SK-N-SH (cell line): ENCODE data around the gene PCED1B. TPM values are rescaled to one million over a fixed set of nuclear protein-coding genes. Genes with fewer than 3 reads are reported as not detected.

ENCODE experiments used
- CTCF ChIA-PET: fragments of 300-600, 350-600 bp; formaldehyde crosslinking; extraction: SDS; loops from one replicate; lab custom pipeline; 2021; lab: Yijun Ruan, JAX
- POLR2A ChIA-PET: fragments of 350-600 bp; sonication (Branson Sonifier 250); formaldehyde crosslinking; extraction: SDS; loops from one replicate; lab custom pipeline; 2020; ENCODE audit warnings: antibody characterized with exemption, inconsistent platforms; lab: Yijun Ruan, JAX
- DNase-seq: peaks from one replicate; pipeline ENCODE4 v3.0.0; 2012
- H2AFZ ChIP-seq: fragments of 200-600 bp; sonication (generic); 2 replicates; pipeline ENCODE4 v1.8.1; 2016; ENCODE audit warnings: antibody characterized with exemption, mild to moderate bottlenecking, low read depth
- H3F3A ChIP-seq: fragments of 200-600 bp; sonication (generic); replicated peaks from 2 replicates; pipeline ENCODE3; 2016; ENCODE audit warnings: antibody characterized with exemption, mild to moderate bottlenecking; ENCODE audit not compliant: insufficient read depth
- H3K27ac ChIP-seq, 2 experiments: fragments of 200-500 bp in 1 of 2; fragments of 200-600 bp in 1 of 2; sonication (Bioruptor generic) in 1 of 2; sonication (generic), shearing (Covaris generic) in 1 of 2; 2 replicates each; pipeline versions ENCODE4 v1.5.1 to v1.6.1; 2014 to 2016; ENCODE audit warnings: low read depth in 2 of 2, inconsistent platforms in 1 of 2, low read length in 1 of 2, mild to moderate bottlenecking in 1 of 2, mixed read lengths in 1 of 2
- H3K27me3 ChIP-seq: fragments of 200-600 bp; sonication (generic), shearing (Covaris generic); 2 replicates; pipeline ENCODE4 v1.6.1; 2016; ENCODE audit warnings: mixed run types; ENCODE audit not compliant: insufficient read depth
- H3K36me3 ChIP-seq, 2 experiments: fragments of 200-500 bp in 1 of 2; fragments of 200-600 bp in 1 of 2; sonication (Bioruptor generic) in 1 of 2; sonication (generic) in 1 of 2; replicated peaks in 1 of 2; 2 replicates each; pipeline versions ENCODE3 to v1.5.1; 2014 to 2016; ENCODE audit warnings: low read length in 1 of 2, mild to moderate bottlenecking in 1 of 2; ENCODE audit not compliant: insufficient read depth in 2 of 2, control insufficient read depth in 1 of 2
- H3K4me1 ChIP-seq, 2 experiments: fragments of 200-500 bp in 1 of 2; fragments of 200-600 bp in 1 of 2; sonication (Bioruptor generic) in 1 of 2; sonication (generic), shearing (Covaris generic) in 1 of 2; 2 replicates each; pipeline versions ENCODE4 v1.5.1 to v1.6.1; 2014 to 2016; ENCODE audit warnings: low read depth in 1 of 2, low read length in 1 of 2, mixed run types in 1 of 2; ENCODE audit not compliant: insufficient read depth in 2 of 2, control insufficient read depth in 1 of 2
- H3K4me2 ChIP-seq: fragments of 200-600 bp; sonication (generic), shearing (Covaris generic); 2 replicates; pipeline ENCODE4 v1.6.1; 2017; ENCODE audit warnings: mixed run types
- H3K4me3 ChIP-seq, 2 experiments: fragments of 200-500 bp in 1 of 2; fragments of 200-600 bp in 1 of 2; sonication (Bioruptor generic) in 1 of 2; sonication (generic), shearing (Covaris generic) in 1 of 2; 2 replicates each; pipeline versions ENCODE4 v1.5.1 to v1.8.1; 2014 to 2016; ENCODE audit warnings: low read depth in 2 of 2, inconsistent platforms in 1 of 2, low read length in 1 of 2, mild to moderate bottlenecking in 1 of 2, mixed read lengths in 1 of 2, moderate library complexity in 1 of 2
- H3K79me2 ChIP-seq: fragments of 200-600 bp; sonication (generic); 2 replicates; pipeline ENCODE4 v1.8.1; 2017; ENCODE audit warnings: mild to moderate bottlenecking; ENCODE audit not compliant: insufficient read depth
- H3K9ac ChIP-seq: fragments of 200-600 bp; sonication (generic); 2 replicates; pipeline ENCODE4 v1.6.1; 2017; ENCODE audit warnings: mixed run types
- H3K9me2 ChIP-seq: fragments of 200-600 bp; sonication (generic); 2 replicates; pipeline ENCODE4 v1.6.1; 2017; ENCODE audit warnings: mixed run types
- H3K9me3 ChIP-seq: fragments of 200-600 bp; sonication (generic); 2 replicates; pipeline ENCODE4 v1.6.1; 2017; ENCODE audit warnings: mixed run types, mild to moderate bottlenecking, moderate library complexity
- H4K20me1 ChIP-seq: fragments of 200-600 bp; sonication (generic); 2 replicates; pipeline ENCODE4 v1.6.1; 2017; ENCODE audit warnings: mild to moderate bottlenecking, mixed run types; ENCODE audit not compliant: insufficient read depth
- EP300 ChIP-seq, 2 experiments: IDR thresholded peaks; 2 replicates each; pipeline versions ENCODE4 v1.4.0 to v1.6.1; 2012; ENCODE audit warnings: borderline replicate concordance in 1 of 2, low read depth in 1 of 2, low read length in 1 of 2
- FOXJ3 ChIP-seq: sonication (generic); formaldehyde crosslinking; IDR thresholded peaks from 2 replicates; pipeline ENCODE4 v1.5.1; 2020; ENCODE audit warnings: mild to moderate bottlenecking, missing genetic modification reagents
- GABPA ChIP-seq: IDR thresholded peaks from 2 replicates; pipeline ENCODE4 v1.4.0; 2012; ENCODE audit warnings: low read depth, mild to moderate bottlenecking
- GATA2 ChIP-seq: sonication (generic); formaldehyde crosslinking; IDR thresholded peaks from 2 replicates; pipeline ENCODE4 v1.5.0; 2020; ENCODE audit warnings: mild to moderate bottlenecking, missing genetic modification reagents
- JUND ChIP-seq: IDR thresholded peaks from 2 replicates; pipeline ENCODE4 v1.4.0; 2012
- NFIC ChIP-seq: IDR thresholded peaks from 2 replicates; pipeline ENCODE4 v1.4.0; 2012; ENCODE audit warnings: borderline replicate concordance
- NRF1 ChIP-seq: IDR thresholded peaks from 2 replicates; pipeline ENCODE4 v1.6.1; 2012; ENCODE audit warnings: low read depth, mild to moderate bottlenecking, low read length
- POLR2AphosphoS5 ChIP-seq: IDR thresholded peaks from 2 replicates; pipeline ENCODE4 v1.6.1; 2012; ENCODE audit warnings: low read depth, low read length
- RAD21 ChIP-seq: IDR thresholded peaks from 2 replicates; pipeline ENCODE4 v1.6.1; 2012; ENCODE audit warnings: mild to moderate bottlenecking, low read length
- RFX5 ChIP-seq: IDR thresholded peaks from 2 replicates; pipeline ENCODE4 v1.6.1; 2012; ENCODE audit warnings: mild to moderate bottlenecking, improper control_type of control experiment, low read length
- RXRA ChIP-seq: IDR thresholded peaks from 2 replicates; pipeline ENCODE4 v1.4.0; 2012; ENCODE audit warnings: low read depth, mild to moderate bottlenecking, borderline replicate concordance
- SIN3A ChIP-seq: IDR thresholded peaks from 2 replicates; pipeline ENCODE4 v1.6.1; 2012; ENCODE audit warnings: low read depth, mild to moderate bottlenecking, low read length, moderate library complexity, borderline replicate concordance
- SMC3 ChIP-seq: IDR thresholded peaks from 2 replicates; pipeline ENCODE4 v1.6.1; 2012; ENCODE audit warnings: low read depth, low read length, improper control_type of control experiment
- TEAD4 ChIP-seq: IDR thresholded peaks from 2 replicates; pipeline ENCODE4 v1.4.0; 2012; ENCODE audit warnings: mild to moderate bottlenecking, borderline replicate concordance; ENCODE audit not compliant: insufficient read depth
- YY1 ChIP-seq: IDR thresholded peaks from 2 replicates; pipeline ENCODE4 v1.4.0; 2012; ENCODE audit warnings: low read depth, mild to moderate bottlenecking
- WGBS: methylation state at CpG from one replicate; pipeline ENCODE4 v1.1.6; 2017; ENCODE audit warnings: low lambda C conversion rate; 5-methylcytosine and 5-hydroxymethylcytosine counted together
- polyA plus RNA-seq, 3 experiments: library from polyadenylated mRNA; depleted of rRNA; stranded (reverse); fragments of >200 nt; gene quantifications; 2 replicates each; pipeline ENCODE4 v1.2.3, GENCODE V29; 2012
- TF ChIP-seq, protein P1 (sequence below): fragments of 200-600 bp; sonication (generic); IDR thresholded peaks from 2 replicates; pipeline ENCODE4 v1.6.1; 2017; ENCODE audit warnings: antibody characterized with exemption, mild to moderate bottlenecking, moderate library complexity
- TF ChIP-seq, protein P2 (sequence below): fragments of 150-350 bp; IDR thresholded peaks from 2 replicates; pipeline ENCODE4 v1.6.1; 2017; ENCODE audit warnings: antibody characterized with exemption, low read length, low read depth, borderline replicate concordance
- TF ChIP-seq, protein P3 (sequence below): IDR thresholded peaks from 2 replicates; pipeline ENCODE4 v1.6.1; 2012; ENCODE audit warnings: mild to moderate bottlenecking, low read depth, low read length, moderate library complexity
- TF ChIP-seq, protein P4 (sequence below): IDR thresholded peaks from 2 replicates; pipeline ENCODE4; 2012
- TF ChIP-seq, protein P5 (sequence below): fragments of 150-350 bp; IDR thresholded peaks from 2 replicates; pipeline ENCODE4 v1.6.1; 2016; ENCODE audit warnings: mild to moderate bottlenecking, low read depth, low read length

Gene PCED1B
- polyA plus RNA-seq, 1 of the 3 experiments (the other 2 are of a cell fraction) = 0.21 TPM

DNA sequence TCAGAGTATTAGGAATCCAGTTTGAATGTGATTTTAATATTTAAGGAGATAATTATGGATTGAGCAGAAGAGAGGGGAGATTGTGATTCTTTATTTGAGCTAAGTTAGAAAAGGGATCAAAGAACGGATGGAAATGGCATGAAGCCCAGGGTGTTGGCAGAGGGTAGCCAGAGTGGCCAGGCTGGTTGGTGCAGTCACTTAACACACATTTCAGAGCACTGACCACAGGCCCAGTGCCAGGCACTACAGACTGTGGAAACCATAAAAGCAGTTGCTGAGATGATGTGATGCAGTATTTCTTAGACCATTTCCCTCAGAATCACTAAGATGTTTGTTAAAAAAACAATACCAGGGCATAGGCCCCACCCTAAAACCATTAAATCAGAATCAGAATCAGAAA, 168.0 kb downstream of the PCED1B start:
- Histone ChIP-seq H3K9me3 (no peaks in the 10 kb centered on the region), H2AFZ (no peak overlapping the region), H3K4me3 (no peak overlapping the region), H3F3A (no peaks in the 10 kb centered on the region), H3K27me3 (peaks cover 14% of the 10 kb centered on the region; the same call in 1 of the 2 replicates), H3K9me2 (no peaks in the 10 kb centered on the region), H3K9ac (no peak overlapping the region), H3K27ac (no peak overlapping the region), H3K79me2 (no peaks in the 10 kb centered on the region), H4K20me1 (no peaks in the 10 kb centered on the region), H3K4me2 (no peak overlapping the region), H3K36me3 (no peaks in the 10 kb centered on the region), H3K4me1 (no peaks in the 10 kb centered on the region)
- WGBS = 13% methylated on average over 1 of the region's 1 CpG
- POLR2A ChIA-PET = no interaction called here
- no peak for DNase-seq
- TF ChIP-seq RXRA (no peak), JUND (no peak), RFX5 (no peak), GATA2 (CRISPR knock-in tag) (no peak), RAD21 (no peak), TEAD4 (no peak), GABPA (no peak), YY1 (no peak), NRF1 (no peak), EP300 (IDR thresholded peaks at IDR 0.05; ENCODE audit: borderline replicate concordance in 1 of 2, low read depth in 1 of 2, low read length in 1 of 2) (no peak), FOXJ3 (CRISPR knock-in tag) (no peak), NFIC (no peak), POLR2AphosphoS5 (no peak), SIN3A (no peak), SMC3 (no peak)
- TF ChIP-seq, protein P1, sequence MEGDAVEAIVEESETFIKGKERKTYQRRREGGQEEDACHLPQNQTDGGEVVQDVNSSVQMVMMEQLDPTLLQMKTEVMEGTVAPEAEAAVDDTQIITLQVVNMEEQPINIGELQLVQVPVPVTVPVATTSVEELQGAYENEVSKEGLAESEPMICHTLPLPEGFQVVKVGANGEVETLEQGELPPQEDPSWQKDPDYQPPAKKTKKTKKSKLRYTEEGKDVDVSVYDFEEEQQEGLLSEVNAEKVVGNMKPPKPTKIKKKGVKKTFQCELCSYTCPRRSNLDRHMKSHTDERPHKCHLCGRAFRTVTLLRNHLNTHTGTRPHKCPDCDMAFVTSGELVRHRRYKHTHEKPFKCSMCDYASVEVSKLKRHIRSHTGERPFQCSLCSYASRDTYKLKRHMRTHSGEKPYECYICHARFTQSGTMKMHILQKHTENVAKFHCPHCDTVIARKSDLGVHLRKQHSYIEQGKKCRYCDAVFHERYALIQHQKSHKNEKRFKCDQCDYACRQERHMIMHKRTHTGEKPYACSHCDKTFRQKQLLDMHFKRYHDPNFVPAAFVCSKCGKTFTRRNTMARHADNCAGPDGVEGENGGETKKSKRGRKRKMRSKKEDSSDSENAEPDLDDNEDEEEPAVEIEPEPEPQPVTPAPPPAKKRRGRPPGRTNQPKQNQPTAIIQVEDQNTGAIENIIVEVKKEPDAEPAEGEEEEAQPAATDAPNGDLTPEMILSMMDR = no peak
- TF ChIP-seq, protein P2, sequence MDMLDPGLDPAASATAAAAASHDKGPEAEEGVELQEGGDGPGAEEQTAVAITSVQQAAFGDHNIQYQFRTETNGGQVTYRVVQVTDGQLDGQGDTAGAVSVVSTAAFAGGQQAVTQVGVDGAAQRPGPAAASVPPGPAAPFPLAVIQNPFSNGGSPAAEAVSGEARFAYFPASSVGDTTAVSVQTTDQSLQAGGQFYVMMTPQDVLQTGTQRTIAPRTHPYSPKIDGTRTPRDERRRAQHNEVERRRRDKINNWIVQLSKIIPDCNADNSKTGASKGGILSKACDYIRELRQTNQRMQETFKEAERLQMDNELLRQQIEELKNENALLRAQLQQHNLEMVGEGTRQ = no peak
- TF ChIP-seq, protein P3, sequence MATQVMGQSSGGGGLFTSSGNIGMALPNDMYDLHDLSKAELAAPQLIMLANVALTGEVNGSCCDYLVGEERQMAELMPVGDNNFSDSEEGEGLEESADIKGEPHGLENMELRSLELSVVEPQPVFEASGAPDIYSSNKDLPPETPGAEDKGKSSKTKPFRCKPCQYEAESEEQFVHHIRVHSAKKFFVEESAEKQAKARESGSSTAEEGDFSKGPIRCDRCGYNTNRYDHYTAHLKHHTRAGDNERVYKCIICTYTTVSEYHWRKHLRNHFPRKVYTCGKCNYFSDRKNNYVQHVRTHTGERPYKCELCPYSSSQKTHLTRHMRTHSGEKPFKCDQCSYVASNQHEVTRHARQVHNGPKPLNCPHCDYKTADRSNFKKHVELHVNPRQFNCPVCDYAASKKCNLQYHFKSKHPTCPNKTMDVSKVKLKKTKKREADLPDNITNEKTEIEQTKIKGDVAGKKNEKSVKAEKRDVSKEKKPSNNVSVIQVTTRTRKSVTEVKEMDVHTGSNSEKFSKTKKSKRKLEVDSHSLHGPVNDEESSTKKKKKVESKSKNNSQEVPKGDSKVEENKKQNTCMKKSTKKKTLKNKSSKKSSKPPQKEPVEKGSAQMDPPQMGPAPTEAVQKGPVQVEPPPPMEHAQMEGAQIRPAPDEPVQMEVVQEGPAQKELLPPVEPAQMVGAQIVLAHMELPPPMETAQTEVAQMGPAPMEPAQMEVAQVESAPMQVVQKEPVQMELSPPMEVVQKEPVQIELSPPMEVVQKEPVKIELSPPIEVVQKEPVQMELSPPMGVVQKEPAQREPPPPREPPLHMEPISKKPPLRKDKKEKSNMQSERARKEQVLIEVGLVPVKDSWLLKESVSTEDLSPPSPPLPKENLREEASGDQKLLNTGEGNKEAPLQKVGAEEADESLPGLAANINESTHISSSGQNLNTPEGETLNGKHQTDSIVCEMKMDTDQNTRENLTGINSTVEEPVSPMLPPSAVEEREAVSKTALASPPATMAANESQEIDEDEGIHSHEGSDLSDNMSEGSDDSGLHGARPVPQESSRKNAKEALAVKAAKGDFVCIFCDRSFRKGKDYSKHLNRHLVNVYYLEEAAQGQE = no peak
- TF ChIP-seq, protein P4, sequence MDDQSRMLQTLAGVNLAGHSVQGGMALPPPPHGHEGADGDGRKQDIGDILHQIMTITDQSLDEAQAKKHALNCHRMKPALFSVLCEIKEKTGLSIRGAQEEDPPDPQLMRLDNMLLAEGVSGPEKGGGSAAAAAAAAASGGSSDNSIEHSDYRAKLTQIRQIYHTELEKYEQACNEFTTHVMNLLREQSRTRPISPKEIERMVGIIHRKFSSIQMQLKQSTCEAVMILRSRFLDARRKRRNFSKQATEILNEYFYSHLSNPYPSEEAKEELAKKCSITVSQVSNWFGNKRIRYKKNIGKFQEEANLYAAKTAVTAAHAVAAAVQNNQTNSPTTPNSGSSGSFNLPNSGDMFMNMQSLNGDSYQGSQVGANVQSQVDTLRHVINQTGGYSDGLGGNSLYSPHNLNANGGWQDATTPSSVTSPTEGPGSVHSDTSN = no peak
- TF ChIP-seq, protein P5, sequence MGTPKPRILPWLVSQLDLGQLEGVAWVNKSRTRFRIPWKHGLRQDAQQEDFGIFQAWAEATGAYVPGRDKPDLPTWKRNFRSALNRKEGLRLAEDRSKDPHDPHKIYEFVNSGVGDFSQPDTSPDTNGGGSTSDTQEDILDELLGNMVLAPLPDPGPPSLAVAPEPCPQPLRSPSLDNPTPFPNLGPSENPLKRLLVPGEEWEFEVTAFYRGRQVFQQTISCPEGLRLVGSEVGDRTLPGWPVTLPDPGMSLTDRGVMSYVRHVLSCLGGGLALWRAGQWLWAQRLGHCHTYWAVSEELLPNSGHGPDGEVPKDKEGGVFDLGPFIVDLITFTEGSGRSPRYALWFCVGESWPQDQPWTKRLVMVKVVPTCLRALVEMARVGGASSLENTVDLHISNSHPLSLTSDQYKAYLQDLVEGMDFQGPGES = no peak
- CTCF ChIA-PET = no interaction called here
